Upper lobe of right lung (tissue), 1 donor: Measurements from ENCODE around the gene RAD51B. TPM values are rescaled to one million over a fixed set of nuclear protein-coding genes. Genes with fewer than 3 reads are reported as not detected.

Source experiments
- ATAC-seq: fragments of 200-7000 bp; cut with Tn5 transposase; one replicate; pipeline ENCODE4 v1.9.1; 2020; ENCODE audit warnings: mild to moderate bottlenecking, moderate library complexity
- DNase-seq: peaks from one replicate; pipeline ENCODE4 v3.0.0-alpha.2; 2020
- H3K27ac ChIP-seq: fragments of 200-600 bp; one replicate; pipeline ENCODE4 v1.8.0; 2022
- H3K27me3 ChIP-seq: fragments of 200-600 bp; one replicate; pipeline ENCODE4 v1.8.0; 2022; ENCODE audit warnings: mild to moderate bottlenecking
- H3K36me3 ChIP-seq: fragments of 200-600 bp; one replicate; pipeline ENCODE4 v1.8.0; 2022
- H3K4me1 ChIP-seq: fragments of 200-600 bp; one replicate; pipeline ENCODE4 v1.8.0; 2022
- H3K4me3 ChIP-seq: fragments of 200-600 bp; one replicate; pipeline ENCODE4 v1.8.0; 2022; ENCODE audit warnings: mild to moderate bottlenecking
- H3K9me3 ChIP-seq: fragments of 200-600 bp; one replicate; pipeline ENCODE4 v1.8.0; 2022
- intact Hi-C: fragments of 100-400 bp; cut with DNase I; formaldehyde crosslinking; loops from one replicate; pipeline ENCODE4 v1.11.0; 2022
- total RNA-seq: library from RNA; stranded (reverse); fragmentation: NEBNext Ultra II Directional; extraction: Animal tissue kit (Norgen Biotek cat#: 25700); gene quantifications from one replicate; pipeline ENCODE4 v1.2.1, GENCODE V29; 2021
- TF ChIP-seq, protein P1 (sequence below): fragments of 200-600 bp; IDR thresholded peaks from one replicate; pipeline ENCODE4 v1.8.0; 2022; ENCODE audit warnings: antibody characterized with exemption
- donor health status: DM: no; HTN: yes; CAD: no; lungs with severe emphysema.

The RAD51B gene
- total RNA-seq, 1 donor from 2014 or later, result 11.5 TPM

DNA sequence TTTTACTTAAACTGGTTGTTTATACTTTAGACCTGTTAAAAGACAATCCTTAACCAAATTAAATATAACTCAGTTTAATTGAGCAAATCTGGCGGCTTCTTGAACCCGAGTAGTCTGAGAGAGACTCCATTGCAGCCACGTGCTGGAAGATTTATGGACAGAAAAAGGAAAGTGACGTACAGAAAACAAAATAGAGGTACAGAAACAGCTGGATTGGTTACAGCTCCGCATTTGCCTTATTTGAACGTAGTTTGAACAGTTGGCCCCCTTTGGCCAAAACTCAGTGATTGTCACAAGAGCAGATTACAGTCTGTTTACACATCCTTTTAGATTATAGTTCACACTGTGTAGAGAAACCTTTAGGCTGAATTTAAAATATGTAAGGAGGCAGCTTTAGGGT is 155.9 kb downstream of the RAD51B start:
- H3K4me1 ChIP-seq, result peaks cover 7% of the 10 kb centered on the region
- no peaks in the 10 kb centered on the region for H3K27me3 ChIP-seq
- H3K27ac ChIP-seq, result no peak overlapping the region

DNA sequence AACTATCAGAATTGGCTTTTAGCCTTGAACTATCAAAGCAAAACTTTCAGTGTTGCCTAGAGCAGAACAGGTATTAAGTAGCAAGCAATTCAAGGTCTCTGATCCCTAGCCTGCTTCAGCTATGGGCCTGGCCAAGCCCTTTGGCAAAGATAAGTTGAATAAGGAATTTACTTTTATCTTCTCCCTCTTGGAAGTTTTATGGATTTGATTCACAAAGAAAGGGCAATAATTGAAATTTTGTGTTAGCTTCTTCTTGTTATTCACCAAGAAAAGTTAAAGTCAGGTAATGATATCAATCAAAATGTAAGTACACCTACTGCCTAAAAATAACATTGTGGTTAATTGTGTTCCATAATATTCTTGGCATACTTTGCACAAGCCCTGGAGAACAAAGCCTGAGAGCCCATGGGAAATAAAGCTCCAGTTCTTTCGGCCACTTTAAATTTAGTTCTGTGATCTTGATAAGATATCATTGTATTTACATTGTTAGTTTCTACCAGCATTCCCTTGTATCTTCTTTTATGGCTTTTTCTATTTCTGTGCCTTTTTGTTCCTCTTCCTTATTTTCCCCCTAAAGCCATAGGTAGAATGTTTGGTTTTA is 158.0 kb downstream of the RAD51B start:
- TF ChIP-seq, protein P1, sequence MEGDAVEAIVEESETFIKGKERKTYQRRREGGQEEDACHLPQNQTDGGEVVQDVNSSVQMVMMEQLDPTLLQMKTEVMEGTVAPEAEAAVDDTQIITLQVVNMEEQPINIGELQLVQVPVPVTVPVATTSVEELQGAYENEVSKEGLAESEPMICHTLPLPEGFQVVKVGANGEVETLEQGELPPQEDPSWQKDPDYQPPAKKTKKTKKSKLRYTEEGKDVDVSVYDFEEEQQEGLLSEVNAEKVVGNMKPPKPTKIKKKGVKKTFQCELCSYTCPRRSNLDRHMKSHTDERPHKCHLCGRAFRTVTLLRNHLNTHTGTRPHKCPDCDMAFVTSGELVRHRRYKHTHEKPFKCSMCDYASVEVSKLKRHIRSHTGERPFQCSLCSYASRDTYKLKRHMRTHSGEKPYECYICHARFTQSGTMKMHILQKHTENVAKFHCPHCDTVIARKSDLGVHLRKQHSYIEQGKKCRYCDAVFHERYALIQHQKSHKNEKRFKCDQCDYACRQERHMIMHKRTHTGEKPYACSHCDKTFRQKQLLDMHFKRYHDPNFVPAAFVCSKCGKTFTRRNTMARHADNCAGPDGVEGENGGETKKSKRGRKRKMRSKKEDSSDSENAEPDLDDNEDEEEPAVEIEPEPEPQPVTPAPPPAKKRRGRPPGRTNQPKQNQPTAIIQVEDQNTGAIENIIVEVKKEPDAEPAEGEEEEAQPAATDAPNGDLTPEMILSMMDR, result no peak
- ATAC-seq (no peak), DNase-seq (no peak)
- Histone ChIP-seq H3K36me3 (no peaks in the 10 kb centered on the region), H3K27me3 (no peaks in the 10 kb centered on the region), H3K4me3 (no peak overlapping the region), H3K4me1 (peaks cover 7% of the 10 kb centered on the region), H3K27ac (no peak overlapping the region), H3K9me3 (no peaks in the 10 kb centered on the region)
- intact Hi-C loops, result no loop called here

More for the DNA sequence above, 155.9 kb downstream of the RAD51B start:
- TF ChIP-seq, protein P1, result no peak
- ATAC-seq (no peak), DNase-seq (no peak)
- Histone ChIP-seq H3K4me3 (no peak overlapping the region), H3K36me3 (no peaks in the 10 kb centered on the region), H3K9me3 (no peaks in the 10 kb centered on the region)
- intact Hi-C loops, result no loop called here

DNA sequence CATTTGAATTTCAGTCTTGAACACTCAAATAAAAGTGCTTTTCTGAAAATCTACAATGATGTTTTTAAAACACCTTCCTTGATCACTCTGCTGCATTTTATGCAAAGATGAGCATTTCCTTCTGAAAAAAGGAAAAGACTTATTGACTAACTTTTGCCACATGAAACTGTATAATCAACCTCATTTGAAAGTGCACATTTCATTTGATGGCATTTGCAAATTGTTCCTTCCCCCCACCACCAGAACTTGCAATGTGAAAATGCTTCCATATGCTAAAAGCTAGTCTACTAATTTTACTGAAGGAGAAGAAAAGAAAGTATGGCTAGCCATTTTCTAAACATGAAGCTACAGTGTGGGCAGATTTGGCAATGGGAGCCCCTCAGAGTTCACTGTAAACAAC is 159.2 kb downstream of the RAD51B start:
- H3K36me3 ChIP-seq, result no peaks in the 10 kb centered on the region
- no peak overlapping the region for H3K27ac ChIP-seq
- intact Hi-C loops, result no loop called here
- H3K4me3 ChIP-seq, result no peak overlapping the region
- H3K27me3 ChIP-seq, result no peaks in the 10 kb centered on the region
- TF ChIP-seq, protein P1, result no peak
- H3K4me1 ChIP-seq, result peaks cover 7% of the 10 kb centered on the region
- H3K9me3 ChIP-seq, result no peaks in the 10 kb centered on the region
- DNase-seq (no peak), ATAC-seq (no peak)

DNA sequence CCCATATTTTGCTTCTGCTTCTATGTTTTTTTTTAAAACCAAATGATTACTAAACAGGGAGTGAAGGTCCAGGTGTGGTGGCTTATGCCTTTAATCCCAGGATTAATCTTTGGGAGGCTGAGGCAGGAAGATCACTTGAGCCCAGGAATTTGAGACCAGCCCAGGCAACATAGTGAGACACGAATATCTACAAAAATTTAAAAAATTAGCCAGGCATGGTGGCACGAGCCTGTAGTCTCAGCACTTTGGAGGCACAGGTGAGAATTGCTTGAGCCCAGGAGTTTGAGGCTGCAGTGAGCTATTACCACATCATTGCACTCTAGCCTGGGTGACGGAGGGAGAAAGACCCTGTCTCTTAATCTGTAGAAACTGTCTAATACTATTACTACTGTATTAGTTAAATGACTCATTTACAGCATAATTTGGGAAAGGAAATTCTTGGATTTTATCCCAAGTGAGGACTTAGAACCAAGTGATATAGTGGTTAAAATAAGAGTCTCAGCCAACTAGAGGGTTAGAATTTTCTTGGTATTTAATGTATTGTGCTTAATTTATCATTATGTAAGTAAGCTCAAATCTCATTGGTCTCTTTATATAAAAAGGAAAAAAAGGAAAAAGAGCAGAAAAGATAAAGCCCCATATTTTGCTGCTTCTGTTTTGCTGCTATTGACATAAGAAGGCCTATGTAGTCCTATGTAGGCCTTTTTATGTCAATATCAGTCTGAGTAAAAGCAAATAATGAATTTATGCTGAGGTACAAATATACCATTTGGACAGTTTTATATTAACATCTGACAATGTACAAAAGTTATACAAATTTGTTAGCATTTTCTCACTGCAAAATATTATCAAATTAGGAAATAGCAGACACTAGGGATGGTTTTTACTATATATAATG is 163.4 kb downstream of the RAD51B start:
- ATAC-seq (no peak), DNase-seq (no peak)
- TF ChIP-seq, protein P1, result no peak
- Histone ChIP-seq H3K27me3 (no peaks in the 10 kb centered on the region), H3K36me3 (no peaks in the 10 kb centered on the region), H3K27ac (no peak overlapping the region), H3K4me1 (peaks cover 3% of the 10 kb centered on the region), H3K9me3 (no peaks in the 10 kb centered on the region), H3K4me3 (no peak overlapping the region)
- intact Hi-C loops, result no loop called here

DNA sequence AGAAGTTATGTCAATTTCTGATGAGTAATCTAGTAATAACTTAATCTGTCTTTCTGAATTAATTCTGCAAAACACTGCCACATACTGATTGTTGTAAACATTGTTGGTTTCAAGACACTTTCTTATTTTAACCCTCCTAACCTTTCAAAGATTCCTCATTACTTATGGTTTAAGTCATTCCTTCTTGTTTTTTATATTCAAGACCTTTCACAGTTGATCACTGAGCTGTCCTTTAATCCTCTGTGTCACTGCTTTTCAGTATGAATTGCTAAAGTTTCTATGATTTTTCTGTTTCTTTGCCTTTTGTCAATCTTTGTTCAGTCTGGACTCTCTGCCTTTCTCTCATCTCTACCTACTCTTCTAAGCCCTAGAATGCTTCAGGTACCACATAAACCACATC is 164.7 kb downstream of the RAD51B start:
- H3K4me3 ChIP-seq, result no peak overlapping the region
- TF ChIP-seq, protein P1, result no peak
- no peak for ATAC-seq
- DNase-seq, result no peak
- intact Hi-C loops, result no loop called here
- no peaks in the 10 kb centered on the region for H3K9me3 ChIP-seq
- no peaks in the 10 kb centered on the region for H3K27me3 ChIP-seq
- no peaks in the 10 kb centered on the region for H3K4me1 ChIP-seq
- H3K36me3 ChIP-seq, result no peaks in the 10 kb centered on the region
- H3K27ac ChIP-seq, result no peak overlapping the region
